Activated T-helper 17 cell treated with anti-CD3 and anti-CD28 coated beads, Interleukin-2, amount 50 U/mL, for 72 hours (primary cell): ENCODE data around the gene TENM3. TPM values are rescaled to one million over a fixed set of nuclear protein-coding genes. Genes with fewer than 3 reads are reported as not detected.

ENCODE experiments used
- ATAC-seq: fragments of 150-1000 bp; cut with Tn5 transposase; replicated peaks from 2 replicates; pipeline ENCODE4 v1.10.0; 2021; ENCODE audit warnings: mild to moderate bottlenecking, moderate library complexity
- H3K27ac Mint-ChIP-seq: one replicate; pipeline ENCODE4 v1.8.0; 2022; ENCODE audit warnings: mixed read lengths
- H3K27me3 Mint-ChIP-seq: one replicate; pipeline ENCODE4 v1.8.0; 2022; ENCODE audit warnings: mixed read lengths
- H3K36me3 Mint-ChIP-seq: one replicate; pipeline ENCODE4 v1.8.0; 2022; ENCODE audit warnings: low read depth, mild to moderate bottlenecking, mixed read lengths
- H3K4me1 Mint-ChIP-seq: one replicate; pipeline ENCODE4 v1.8.0; 2022; ENCODE audit warnings: mixed read lengths
- H3K4me3 Mint-ChIP-seq: one replicate; pipeline ENCODE4 v1.8.0; 2022; ENCODE audit warnings: mild to moderate bottlenecking, mixed read lengths
- H3K9me3 Mint-ChIP-seq: one replicate; pipeline ENCODE4 v1.8.0; 2022; ENCODE audit warnings: mixed read lengths
- total RNA-seq, 2 donors: library from RNA; stranded (reverse); gene quantifications; one replicate each; pipeline ENCODE4 v1.2.3, GENCODE V29; 2022

TENM3 gene
- total RNA-seq, 2 donors from 2014 or later = not detected

GRCh38 chr4:182842759-182843390, 599.7 kb downstream of the TENM3 start:
- peaks cover 28% of the 10 kb centered on the region for H3K27me3 Mint-ChIP-seq
- H3K36me3 Mint-ChIP-seq = no peaks in the 10 kb centered on the region
- no peak for ATAC-seq
- no peaks in the 10 kb centered on the region for H3K9me3 Mint-ChIP-seq
- no peak overlapping the region for H3K27ac Mint-ChIP-seq
- no peaks in the 10 kb centered on the region for H3K4me1 Mint-ChIP-seq
- H3K4me3 Mint-ChIP-seq = no peak overlapping the region

DNA sequence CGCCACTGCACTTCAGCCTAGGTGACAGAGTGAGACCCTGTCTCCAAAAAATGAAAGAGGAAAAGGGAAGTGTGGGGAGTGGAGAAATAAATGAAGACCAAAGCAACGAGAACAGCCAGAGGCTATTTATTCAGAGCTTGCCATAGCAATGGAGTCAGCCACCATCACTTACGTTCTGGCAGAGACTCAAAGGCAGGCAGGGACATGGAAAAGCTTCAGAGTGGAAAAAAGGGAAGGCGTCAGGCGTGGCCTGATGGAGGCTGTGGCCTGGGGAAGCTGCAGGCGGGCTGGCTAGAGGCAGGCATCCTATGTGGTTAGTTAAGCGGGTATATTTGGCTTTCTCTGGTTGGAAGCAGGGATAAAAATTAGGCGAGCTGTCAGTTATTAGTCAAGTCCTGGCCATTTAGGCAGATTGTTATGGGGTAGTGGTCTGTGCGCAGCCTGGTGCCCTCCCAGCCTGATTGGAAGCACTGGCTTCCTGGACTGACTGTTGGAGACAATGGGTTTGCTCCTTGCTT, 600.7 kb downstream of the TENM3 start:
- no peak for ATAC-seq
- H3K4me3 Mint-ChIP-seq = no peak overlapping the region
- peaks cover 24% of the 10 kb centered on the region for H3K27me3 Mint-ChIP-seq
- no peaks in the 10 kb centered on the region for H3K36me3 Mint-ChIP-seq
- no peak overlapping the region for H3K27ac Mint-ChIP-seq
- H3K4me1 Mint-ChIP-seq = no peaks in the 10 kb centered on the region
- no peaks in the 10 kb centered on the region for H3K9me3 Mint-ChIP-seq

- Mint-ChIP-seq H3K27ac (no peak overlapping the region), H3K4me1 (no peaks in the 10 kb centered on the region), H3K36me3 (no peaks in the 10 kb centered on the region), H3K4me3 (no peak overlapping the region), H3K27me3 (peaks cover 21% of the 10 kb centered on the region), H3K9me3 (no peaks in the 10 kb centered on the region)
- ATAC-seq = no peak
Observed at GRCh38 chr4:182845618-182846017, 602.4 kb downstream of the TENM3 start.

DNA sequence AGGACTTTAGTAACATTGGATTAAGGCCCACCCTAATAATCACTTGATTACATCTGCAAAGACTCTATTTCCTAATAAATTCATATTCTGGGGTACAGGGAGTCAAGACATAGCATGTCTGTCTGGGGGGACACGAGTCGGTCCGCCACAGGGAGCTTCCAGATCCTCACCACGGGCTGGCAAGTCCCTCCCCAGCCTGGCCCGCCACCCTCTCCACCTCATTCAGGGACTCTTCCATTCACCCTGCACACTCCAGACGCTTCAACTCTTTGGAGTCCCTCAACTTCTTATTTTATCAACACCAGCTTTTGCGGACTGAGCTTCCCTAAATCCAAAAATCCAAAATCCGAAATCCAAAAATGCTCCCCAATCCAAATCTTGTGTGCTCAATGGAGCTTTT, 602.8 kb downstream of the TENM3 start:
- no peaks in the 10 kb centered on the region for H3K36me3 Mint-ChIP-seq
- H3K27me3 Mint-ChIP-seq = peaks cover 18% of the 10 kb centered on the region
- H3K4me3 Mint-ChIP-seq = no peak overlapping the region
- H3K9me3 Mint-ChIP-seq = no peaks in the 10 kb centered on the region
- ATAC-seq = no peak
- no peaks in the 10 kb centered on the region for H3K4me1 Mint-ChIP-seq
- no peak overlapping the region for H3K27ac Mint-ChIP-seq

GRCh38 chr4:182847576-182848450, 604.6 kb downstream of the TENM3 start:
- Mint-ChIP-seq H3K4me3 (no peak overlapping the region), H3K27me3 (peaks cover 13% of the 10 kb centered on the region), H3K36me3 (no peaks in the 10 kb centered on the region), H3K9me3 (no peaks in the 10 kb centered on the region), H3K27ac (no peak overlapping the region), H3K4me1 (no peaks in the 10 kb centered on the region)
- ATAC-seq = no peak

DNA sequence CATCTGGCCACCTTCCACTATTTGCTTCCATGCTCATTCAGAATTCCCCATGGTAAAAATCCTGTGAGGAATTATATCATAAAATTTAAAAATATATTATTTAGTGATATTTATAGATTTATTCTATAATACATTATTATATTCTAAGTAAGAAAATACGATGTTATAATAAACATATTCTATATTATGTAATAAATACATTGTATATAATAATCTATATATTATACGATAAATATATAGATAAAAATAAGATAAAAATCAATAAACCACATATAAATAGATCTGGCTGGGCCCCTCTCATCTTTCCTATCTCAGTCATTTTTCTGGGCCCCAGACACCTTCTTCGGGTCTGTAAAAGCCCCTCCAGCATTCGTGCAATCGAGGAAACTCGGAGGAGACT, 605.5 kb downstream of the TENM3 start:
- Mint-ChIP-seq H3K27ac (no peak overlapping the region), H3K4me1 (no peaks in the 10 kb centered on the region), H3K4me3 (no peak overlapping the region), H3K9me3 (no peaks in the 10 kb centered on the region), H3K27me3 (peaks cover 11% of the 10 kb centered on the region), H3K36me3 (no peaks in the 10 kb centered on the region)
- no peak for ATAC-seq
